HPDE6-E6E7 (cell line): ENCODE results near the gene OR4K5.
"Not testable (repeated sequence)": the region's sequence is repeated elsewhere in the genome, so short reads cannot be mapped to it uniquely, and the experiment has no call there.

Experiments
- DNase-seq: peaks from one replicate; pipeline ENCODE4 v3.0.0; 2011; ENCODE audit warnings: missing footprints; ENCODE audit errors: extremely low spot score

OR4K5 gene

GRCh38 chr14:19920021-19920657, at the start of gene OR4K5:
TSS of gene OR4K5 (plus strand) at chr14:19920607. CDS start at chr14:19920607, 0 bp downstream.
- no peak for DNase-seq

GRCh38 chr14:19873178-19873577, 47.2 kb upstream of the OR4K5 start:
- no peak for DNase-seq

- no peak for DNase-seq
Measured at GRCh38 chr14:19874842-19875241, 45.6 kb upstream of the OR4K5 start, which contains the start of gene OR4K2. TSS of gene OR4K2 (plus strand) at chr14:19875142. CDS start at chr14:19876268, 1,126 bp downstream.

GRCh38 chr14:19878029-19878642, 42.3 kb upstream of the OR4K5 start:
- no peak for DNase-seq

GRCh38 chr14:19895282-19895681, 25.1 kb upstream of the OR4K5 start:
- no peak for DNase-seq

- no peak for DNase-seq
Measured at GRCh38 chr14:19900999-19901398, 19.4 kb upstream of the OR4K5 start.

GRCh38 chr14:19902409-19902808, 18.0 kb upstream of the OR4K5 start:
- no peak for DNase-seq

GRCh38 chr14:19906665-19907064, 13.7 kb upstream of the OR4K5 start:
- DNase-seq, result no peak

GRCh38 chr14:19911114-19911513, 9.3 kb upstream of the OR4K5 start:
- no peak for DNase-seq

- no peak for DNase-seq
Measured at GRCh38 chr14:19917243-19917642, 3.2 kb upstream of the OR4K5 start.

- no peak for DNase-seq
Measured at GRCh38 chr14:19917955-19918518, 2.4 kb upstream of the OR4K5 start.

GRCh38 chr14:19918553-19919264, 1.7 kb upstream of the OR4K5 start:
- no peak for DNase-seq

GRCh38 chr14:19930617-19931016, 10.2 kb downstream of the OR4K5 start, which contains the start of gene OR4K1:
TSS of gene OR4K1 (plus strand) at chr14:19930917. CDS start at chr14:19935667, 4,750 bp downstream.
- no peak for DNase-seq

GRCh38 chr14:19941668-19942067, 21.3 kb downstream of the OR4K5 start:
- DNase-seq, result no peak

GRCh38 chr14:19947413-19948090, 27.1 kb downstream of the OR4K5 start:
- DNase-seq, result no peak

GRCh38 chr14:19949218-19949617, 28.8 kb downstream of the OR4K5 start:
- DNase-seq, result no peak

- DNase-seq, result not testable (repeated sequence)
Measured at GRCh38 chr14:19969735-19970134, 49.3 kb downstream of the OR4K5 start.
